PFSK-1 (cell line): ENCODE measurements around the gene NUFIP2.

Source experiments
- FOXP2 ChIP-seq: optimal IDR thresholded peaks from 2 replicates; pipeline ENCODE3; 2011; ENCODE audit warnings: borderline replicate concordance, control low read depth, inconsistent platforms; ENCODE audit not compliant: insufficient read depth; ENCODE audit errors: extremely low read length, extremely low read depth
- POLR2AphosphoS5 ChIP-seq: IDR thresholded peaks from 2 replicates; pipeline ENCODE4 v1.6.1; 2012; ENCODE audit warnings: low read depth, mild to moderate bottlenecking, control low read depth, low read length, moderate library complexity
- TAF1 ChIP-seq: IDR thresholded peaks from 2 replicates; pipeline ENCODE4 v1.6.1; 2012; ENCODE audit warnings: low read length, control low read depth, borderline replicate concordance; ENCODE audit not compliant: insufficient read depth

GRCh38 chr17:29278692-29279091, 15.3 kb downstream of the NUFIP2 start:
- TF ChIP-seq TAF1 (no peak), POLR2AphosphoS5 (0 out of 2 replicates have a peak, but pooled peaks have one; percentile 11), FOXP2 (no peak)
